Nephron (organoid): ENCODE measurements around the gene PLCB1.

Source experiments
- H3K27ac Mint-ChIP-seq, 3 experiments: 2 replicates each; pipeline ENCODE4 v1.8.0; 2020; ENCODE audit warnings: mixed read lengths in 3 of 3, mild to moderate bottlenecking in 2 of 3, moderate library complexity in 1 of 3
- H3K27me3 Mint-ChIP-seq: 2 replicates; pipeline ENCODE4 v1.8.0; 2021; ENCODE audit warnings: low read depth, mild to moderate bottlenecking, moderate library complexity, mixed read lengths
- H3K36me3 Mint-ChIP-seq: 2 replicates; pipeline ENCODE4 v1.8.0; 2020; ENCODE audit warnings: low read depth, mixed read lengths
- H3K4me1 Mint-ChIP-seq: 2 replicates; pipeline ENCODE4 v1.8.0; 2020; ENCODE audit warnings: mixed read lengths
- H3K4me3 Mint-ChIP-seq, 3 experiments: 2 replicates each; pipeline ENCODE4 v1.8.0; 2020; ENCODE audit warnings: mild to moderate bottlenecking in 3 of 3, mixed read lengths in 3 of 3, moderate library complexity in 2 of 3
- H3K9me3 Mint-ChIP-seq: 2 replicates; pipeline ENCODE4 v1.8.0; 2020; ENCODE audit warnings: mixed read lengths
- CTCF ChIP-seq, 3 experiments: fragments of 200-600 bp; sonication (generic); IDR thresholded peaks; one replicate each; pipeline ENCODE4 v1.5.0; 2021; ENCODE audit warnings: antibody characterized with exemption in 3 of 3; ENCODE audit not compliant: unreplicated experiment in 3 of 3

PLCB1 gene

DNA sequence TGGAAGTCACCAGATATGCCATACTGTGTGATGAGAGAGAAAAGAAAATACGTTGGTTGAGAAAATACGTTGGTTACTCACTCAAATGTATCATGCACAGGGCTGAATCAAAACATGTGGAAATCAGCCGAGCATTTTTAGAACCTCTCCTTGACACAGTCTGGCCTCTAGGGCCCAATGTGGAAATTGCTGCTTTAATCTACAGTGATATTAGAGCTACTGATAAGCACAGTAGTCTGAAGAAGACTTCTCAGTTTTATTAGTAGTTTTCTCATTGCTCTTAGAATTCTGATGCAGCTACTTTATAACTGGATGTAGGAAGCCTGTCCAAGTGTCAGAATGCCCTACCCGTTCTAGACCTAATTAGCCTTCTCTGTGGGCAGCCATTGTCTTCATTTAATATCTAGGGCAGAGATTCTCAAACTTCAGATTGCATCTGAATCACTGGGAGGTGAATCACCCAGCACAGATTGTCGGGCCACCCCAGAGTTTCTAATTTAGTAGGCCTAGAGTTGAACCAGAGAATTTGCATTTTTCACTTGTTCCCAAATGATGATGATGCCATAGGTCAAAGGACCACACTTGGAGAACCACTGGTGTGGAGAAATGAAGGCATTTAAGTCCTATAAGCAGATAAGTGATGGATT is 229.1 kb downstream of the PLCB1 start:
- H3K36me3 Mint-ChIP-seq, result no peaks in the 10 kb centered on the region
- TF ChIP-seq CTCF (IDR thresholded peaks at IDR 0.05; ENCODE audit: unreplicated experiment in 3 of 3), result no peak
- H3K4me1 Mint-ChIP-seq, result no peaks in the 10 kb centered on the region
- no peaks in the 10 kb centered on the region for H3K9me3 Mint-ChIP-seq
- H3K27ac Mint-ChIP-seq, result no peak overlapping the region
- no peak overlapping the region for H3K4me3 Mint-ChIP-seq
- H3K27me3 Mint-ChIP-seq, result no peaks in the 10 kb centered on the region

GRCh38 chr20:8361779-8362178 is 229.7 kb downstream of the PLCB1 start:
- TF ChIP-seq CTCF (IDR thresholded peaks at IDR 0.05; ENCODE audit: unreplicated experiment in 3 of 3), result no peak
- Mint-ChIP-seq H3K4me3 (no peak overlapping the region), H3K36me3 (no peaks in the 10 kb centered on the region), H3K27me3 (no peaks in the 10 kb centered on the region), H3K9me3 (no peaks in the 10 kb centered on the region), H3K4me1 (no peaks in the 10 kb centered on the region), H3K27ac (no peak overlapping the region)

DNA sequence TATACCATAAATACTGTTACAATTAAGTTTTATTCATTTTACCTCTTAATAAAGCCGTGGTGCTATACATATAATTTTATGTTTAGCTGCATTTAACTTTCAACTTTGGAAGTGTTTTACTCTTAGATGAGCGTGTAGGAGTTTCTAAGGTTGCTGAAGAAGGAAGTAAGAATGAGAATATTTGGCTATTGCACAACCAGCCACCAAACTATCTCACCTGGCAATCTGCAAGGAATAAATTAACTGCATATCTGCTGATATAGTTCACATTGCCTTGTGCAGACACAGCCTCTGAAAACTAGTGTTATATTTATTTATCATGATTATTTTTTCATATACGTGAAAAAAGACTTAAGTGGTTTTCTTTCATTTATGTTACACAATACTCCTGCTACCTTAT is 230.4 kb downstream of the PLCB1 start:
- TF ChIP-seq CTCF (IDR thresholded peaks at IDR 0.05; ENCODE audit: unreplicated experiment in 3 of 3), result no peak
- H3K27ac Mint-ChIP-seq, result no peak overlapping the region
- H3K36me3 Mint-ChIP-seq, result no peaks in the 10 kb centered on the region
- no peaks in the 10 kb centered on the region for H3K4me1 Mint-ChIP-seq
- no peak overlapping the region for H3K4me3 Mint-ChIP-seq
- H3K9me3 Mint-ChIP-seq, result no peaks in the 10 kb centered on the region
- H3K27me3 Mint-ChIP-seq, result no peaks in the 10 kb centered on the region

GRCh38 chr20:8363970-8364733 is 232.1 kb downstream of the PLCB1 start:
- Mint-ChIP-seq H3K36me3 (no peaks in the 10 kb centered on the region), H3K4me1 (no peaks in the 10 kb centered on the region), H3K9me3 (no peaks in the 10 kb centered on the region), H3K4me3 (no peak overlapping the region), H3K27ac (no peak overlapping the region), H3K27me3 (no peaks in the 10 kb centered on the region)
- no peak for TF ChIP-seq CTCF (IDR thresholded peaks at IDR 0.05; ENCODE audit: unreplicated experiment in 3 of 3)

- no peak overlapping the region for H3K4me3 Mint-ChIP-seq
- no peak for TF ChIP-seq CTCF (IDR thresholded peaks at IDR 0.05; ENCODE audit: unreplicated experiment in 3 of 3)
- no peaks in the 10 kb centered on the region for H3K27me3 Mint-ChIP-seq
- no peaks in the 10 kb centered on the region for H3K36me3 Mint-ChIP-seq
- H3K4me1 Mint-ChIP-seq, result no peaks in the 10 kb centered on the region
- no peaks in the 10 kb centered on the region for H3K9me3 Mint-ChIP-seq
- no peak overlapping the region for H3K27ac Mint-ChIP-seq
Measured at GRCh38 chr20:8364734-8365078, 232.6 kb downstream of the PLCB1 start.

GRCh38 chr20:8365634-8366033 is 233.6 kb downstream of the PLCB1 start:
- H3K27ac Mint-ChIP-seq, result no peak overlapping the region
- no peaks in the 10 kb centered on the region for H3K27me3 Mint-ChIP-seq
- no peaks in the 10 kb centered on the region for H3K4me1 Mint-ChIP-seq
- no peaks in the 10 kb centered on the region for H3K36me3 Mint-ChIP-seq
- H3K9me3 Mint-ChIP-seq, result no peaks in the 10 kb centered on the region
- no peak overlapping the region for H3K4me3 Mint-ChIP-seq
- no peak for TF ChIP-seq CTCF (IDR thresholded peaks at IDR 0.05; ENCODE audit: unreplicated experiment in 3 of 3)
